Measurements from ENCODE around the gene MARVELD1.
"Not testable (repeated sequence)": the region's sequence is repeated elsewhere in the genome, so short reads cannot be mapped to it uniquely, and the experiment has no call there.

MARVELD1 gene

DNA sequence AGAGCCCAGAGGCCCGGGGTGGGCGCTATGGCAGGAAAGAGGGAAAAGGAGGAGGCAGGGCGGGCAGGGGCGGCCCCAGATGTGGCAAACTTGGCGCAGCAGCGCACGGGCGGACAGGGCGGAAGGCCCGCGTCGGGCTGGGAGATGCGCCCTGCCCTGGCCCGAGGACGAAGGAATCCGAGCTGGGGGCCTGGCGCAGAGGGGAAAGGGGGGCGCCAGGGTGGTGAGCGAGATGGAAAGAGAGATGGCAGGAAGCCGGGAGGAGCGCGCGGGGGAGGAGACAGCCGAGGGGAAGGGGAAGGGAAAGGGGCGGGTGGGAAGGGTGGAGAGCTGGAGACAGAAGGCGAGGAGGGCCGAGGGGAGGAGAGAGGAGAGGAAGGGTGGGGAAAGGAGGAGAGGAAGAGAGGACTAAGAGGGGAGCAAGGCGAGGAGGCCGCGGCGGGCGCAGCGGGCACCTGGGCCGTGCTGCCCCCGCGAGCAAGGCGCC is at the start of gene MARVELD1:
TSS of gene MARVELD1 (plus strand) at position 392 of the 487 bp plus-strand sequence. CDS start 147 bp downstream, outside the sequence.
- peak; percentile 95 for DNase-seq

DNA sequence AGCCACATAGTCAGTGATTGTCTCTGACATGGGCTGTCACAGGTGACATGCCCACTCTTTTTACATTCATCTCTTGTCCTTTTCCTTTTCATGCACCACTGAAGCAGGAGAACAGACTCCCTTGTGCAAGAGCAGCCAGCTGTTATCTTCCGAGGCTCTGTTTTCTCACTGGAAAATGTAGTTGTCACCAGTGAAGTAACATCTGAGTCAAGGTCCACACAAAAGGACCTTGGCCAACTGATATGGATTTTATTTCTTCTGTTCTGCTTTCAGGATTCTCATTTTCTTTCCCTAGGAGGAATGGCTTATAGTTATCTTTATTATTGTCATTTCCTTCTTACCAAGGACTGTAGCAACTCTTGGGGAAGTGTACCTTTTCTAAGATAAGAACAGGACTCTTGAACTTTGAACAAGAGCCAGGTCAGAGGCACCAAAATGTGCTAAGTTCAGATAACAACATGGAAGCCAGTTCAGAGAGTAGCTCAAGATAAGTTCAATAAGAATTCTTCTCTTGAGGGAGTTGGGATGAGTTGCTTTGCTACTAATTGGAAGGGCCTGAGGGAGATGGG is 49.2 kb upstream of the MARVELD1 start:
- no peak for DNase-seq

DNA sequence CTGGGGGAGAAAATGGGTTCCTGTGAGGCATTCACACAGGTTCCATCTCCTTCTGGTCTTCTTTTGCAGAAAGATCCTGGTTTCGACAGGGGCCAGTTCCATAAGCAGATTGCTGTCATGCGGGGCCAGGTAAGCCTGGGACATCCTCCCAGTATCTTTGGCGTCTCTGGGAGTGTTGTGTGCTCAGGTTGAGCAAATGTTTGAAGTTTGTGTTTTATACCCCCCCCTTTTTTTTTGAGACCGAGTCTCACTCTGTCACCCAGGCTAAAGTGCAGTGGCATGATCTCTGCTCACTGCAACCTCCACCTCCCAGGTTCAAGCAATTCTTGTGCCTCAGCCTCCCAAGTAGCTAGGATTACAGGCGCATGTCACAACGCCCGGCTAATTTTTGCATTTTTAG is 46.5 kb upstream of the MARVELD1 start:
- DNase-seq: no peak

DNA sequence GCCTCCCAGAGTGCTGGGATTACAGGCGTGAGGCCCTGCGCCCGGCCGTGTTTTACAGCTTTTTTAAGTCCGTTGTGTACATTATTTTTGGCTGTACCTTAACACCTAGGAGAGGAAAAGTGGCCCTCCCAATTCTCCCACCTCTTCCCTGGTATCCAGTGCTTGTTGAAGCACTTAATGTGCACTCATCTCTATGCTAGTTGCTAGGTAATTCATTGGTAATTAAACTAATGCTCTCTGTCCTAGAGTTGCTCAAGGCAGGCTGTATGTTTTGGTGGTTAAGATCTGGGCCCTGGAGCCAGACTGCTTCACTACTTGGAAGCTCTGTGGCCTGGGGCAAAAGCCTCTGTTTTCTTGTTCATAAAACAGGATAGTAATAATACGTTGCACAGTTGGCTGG is 46.1 kb upstream of the MARVELD1 start:
- no peak for DNase-seq

DNA sequence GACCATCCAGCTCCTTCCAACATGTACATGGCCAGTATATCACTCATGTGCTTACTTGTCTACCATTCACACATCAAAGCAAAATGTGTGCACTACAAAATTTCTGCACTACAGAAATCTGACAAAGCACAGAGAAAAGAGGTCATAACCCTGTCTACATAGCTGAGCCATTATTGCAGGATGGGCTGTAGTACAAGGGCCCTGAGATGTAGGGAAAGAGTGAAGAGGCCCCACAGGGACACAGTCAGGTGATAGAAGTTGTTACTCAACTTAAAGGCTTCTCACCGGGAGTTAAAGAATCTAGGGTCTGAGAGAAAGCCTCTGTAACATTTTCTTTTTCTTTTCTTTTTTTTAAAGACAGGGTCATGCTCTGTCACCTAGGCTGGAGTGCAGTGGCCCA is 44.0 kb upstream of the MARVELD1 start:
- DNase-seq: no peak

DNA sequence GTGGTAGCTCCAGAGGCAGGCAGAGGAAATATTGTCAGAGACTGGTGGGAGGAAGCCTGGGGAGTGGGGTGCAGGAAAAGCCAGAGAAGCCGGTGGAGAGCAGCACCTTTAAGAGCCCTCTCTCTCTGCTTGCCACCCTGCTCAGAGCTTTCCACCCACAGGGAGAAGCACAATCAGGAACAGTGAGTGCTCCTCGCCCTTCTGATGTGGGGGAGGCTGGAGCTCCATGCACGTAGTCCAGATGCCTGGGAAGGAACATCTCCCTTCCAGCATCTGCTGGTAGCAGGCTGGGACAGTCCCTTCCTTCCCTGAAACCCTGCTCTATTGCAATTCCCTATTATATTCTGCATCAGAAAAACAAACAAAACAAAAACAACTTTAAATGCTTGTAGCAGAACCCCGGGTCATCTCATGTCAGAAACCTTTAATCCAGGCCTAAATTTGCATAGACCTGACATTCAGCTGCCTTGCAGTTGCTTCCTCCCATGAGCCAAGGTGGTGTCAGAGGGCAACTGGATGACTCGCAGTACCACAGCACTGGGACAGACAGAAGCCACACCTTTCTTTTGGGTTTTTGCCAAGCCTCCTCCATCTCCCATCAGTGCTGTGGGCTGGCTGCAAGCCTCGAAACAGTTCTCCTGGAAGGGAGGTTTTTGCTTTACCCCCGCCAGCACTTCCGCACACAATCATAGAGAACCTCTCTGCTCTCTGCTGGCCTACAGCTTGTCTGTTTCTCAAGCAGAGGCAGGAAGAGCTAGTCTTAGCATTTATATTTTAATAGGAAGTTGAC is 39.6 kb upstream of the MARVELD1 start:
- DNase-seq: no peak

DNA sequence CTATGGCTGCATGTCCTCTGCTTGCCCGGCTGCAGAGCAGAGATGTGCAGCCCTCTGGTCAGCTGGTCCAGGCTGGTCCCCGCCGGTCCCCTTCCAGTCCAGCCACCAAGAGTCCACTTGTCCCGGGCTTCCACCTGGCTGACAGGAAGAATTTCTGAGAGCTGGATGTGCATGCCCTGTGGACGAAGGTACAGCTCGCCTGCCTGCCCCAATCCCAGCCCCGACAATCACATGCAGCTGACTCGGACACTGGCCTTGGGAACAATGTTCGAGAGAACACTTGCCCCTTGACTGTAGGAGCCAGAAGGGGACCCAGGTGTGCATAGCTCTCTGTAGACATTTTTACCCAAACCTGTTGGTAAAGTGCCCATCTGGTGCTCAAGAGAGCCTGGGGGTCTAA is 38.3 kb upstream of the MARVELD1 start:
- DNase-seq: no peak

DNA sequence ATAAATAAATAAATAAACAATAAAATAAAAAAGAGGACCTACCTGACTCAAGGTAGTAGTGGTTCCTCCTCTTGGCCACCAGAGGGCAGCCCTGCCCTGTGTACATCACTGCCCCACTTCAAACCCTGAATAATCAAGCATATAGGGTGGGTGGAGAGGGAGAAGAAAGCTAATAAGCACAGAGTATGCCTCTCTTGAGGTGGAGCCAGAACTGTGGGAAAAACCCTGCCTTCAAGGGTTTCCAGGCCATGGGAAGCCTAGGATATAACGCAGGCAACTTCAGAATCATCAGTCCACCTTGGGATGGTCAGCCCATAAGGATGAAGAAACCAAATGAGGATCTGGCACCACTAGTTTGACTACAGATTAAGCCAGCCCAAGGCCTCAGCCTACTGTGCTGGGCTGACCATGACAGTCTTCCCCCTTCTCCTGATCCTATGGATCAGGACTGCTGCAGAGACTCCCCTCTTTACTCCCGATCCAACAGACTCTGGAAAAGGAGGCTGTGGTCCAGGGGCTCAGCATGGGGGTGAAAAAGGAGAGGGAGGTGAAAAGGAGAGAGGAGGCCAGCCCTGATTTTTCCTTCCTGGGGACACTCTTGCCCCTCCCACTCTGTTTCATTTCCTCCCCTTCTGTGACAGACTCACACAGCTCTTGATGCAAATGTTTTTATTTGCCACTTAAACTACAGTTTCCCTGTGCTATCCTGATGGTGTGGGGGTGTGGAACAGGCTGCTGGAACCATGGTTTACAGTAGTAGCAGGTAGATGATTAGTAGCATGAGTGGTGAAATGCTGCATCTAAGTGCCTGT is 36.6 kb upstream of the MARVELD1 start:
- no peak for DNase-seq

DNA sequence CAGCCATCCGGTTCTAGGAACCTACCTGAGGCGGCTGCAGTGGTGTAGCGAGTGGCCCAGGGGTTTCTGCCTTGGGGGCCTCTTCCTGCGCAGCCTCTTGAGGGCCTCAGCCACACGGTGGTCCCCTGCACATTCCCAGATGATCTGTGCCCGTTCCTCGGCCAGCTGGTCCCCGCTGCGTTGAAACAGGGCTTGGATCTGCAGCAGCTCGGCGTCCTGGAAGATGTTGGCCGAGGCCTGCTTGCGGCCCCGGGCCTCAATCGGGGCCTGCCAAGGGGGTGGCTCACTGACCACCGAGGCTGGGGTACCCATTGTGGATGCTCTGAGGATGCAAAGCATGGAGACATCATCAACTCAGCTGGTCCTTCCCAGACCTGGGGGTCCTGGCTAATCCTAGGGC is 33.9 kb upstream of the MARVELD1 start:
- no peak for DNase-seq

DNA sequence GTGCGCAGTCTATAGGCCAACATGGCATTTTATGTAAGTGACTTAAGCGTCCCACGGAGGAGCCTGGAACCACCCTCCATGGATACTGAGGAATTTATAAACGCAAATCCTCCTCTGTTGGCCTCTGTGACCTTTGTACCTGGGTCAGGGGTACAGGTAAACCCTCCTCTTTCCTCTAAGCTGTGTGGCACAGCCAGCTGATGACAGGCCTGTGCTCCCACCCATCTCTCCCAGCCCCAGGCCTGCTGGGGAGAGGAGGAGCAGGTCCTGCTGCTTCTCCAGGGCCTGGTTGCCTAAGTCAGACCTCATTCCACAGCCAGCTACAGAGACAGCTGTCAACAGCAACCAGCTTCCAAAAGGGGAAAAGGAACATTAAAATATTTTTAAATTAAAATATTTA is 31.5 kb upstream of the MARVELD1 start:
- no peak for DNase-seq

DNA sequence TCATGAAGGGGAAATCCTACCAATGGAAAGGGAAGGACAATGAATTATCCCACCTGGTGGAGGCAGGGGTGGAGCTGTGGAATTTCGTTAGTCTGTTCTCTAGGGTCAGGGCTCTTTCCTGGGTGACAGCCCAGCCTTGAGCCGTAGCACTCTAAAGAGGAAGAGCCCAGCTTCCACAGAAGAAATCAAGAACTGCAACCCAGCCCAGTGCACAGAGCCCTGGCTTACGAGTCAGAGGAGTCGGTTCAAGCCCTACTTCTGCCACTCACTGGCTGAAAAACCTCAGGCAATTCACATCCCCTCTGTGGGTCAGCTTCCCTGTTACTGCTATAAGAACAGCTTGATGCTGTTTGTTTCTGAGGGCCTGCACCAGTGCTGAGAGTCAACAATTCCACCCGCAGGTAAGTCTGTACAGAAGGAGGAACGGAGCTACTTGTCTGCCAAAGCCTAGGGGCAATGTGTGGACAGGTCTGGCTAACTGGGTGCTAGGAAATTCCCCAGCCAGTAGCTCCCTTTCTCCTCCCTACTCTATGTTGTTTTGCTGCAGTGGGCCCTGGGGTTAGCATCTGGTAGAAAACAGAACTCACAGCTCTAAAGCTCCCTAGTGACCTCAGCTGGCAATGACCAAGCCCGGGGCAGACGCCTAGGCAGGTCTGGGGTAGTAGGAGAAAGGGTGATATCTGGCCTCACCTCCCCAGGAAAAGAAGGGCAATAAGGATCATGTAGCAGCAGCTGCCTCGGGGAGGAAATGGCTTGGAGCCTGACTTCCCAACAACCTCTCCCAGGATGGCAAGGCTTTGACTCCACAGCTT is 29.8 kb upstream of the MARVELD1 start:
- DNase-seq: no peak

DNA sequence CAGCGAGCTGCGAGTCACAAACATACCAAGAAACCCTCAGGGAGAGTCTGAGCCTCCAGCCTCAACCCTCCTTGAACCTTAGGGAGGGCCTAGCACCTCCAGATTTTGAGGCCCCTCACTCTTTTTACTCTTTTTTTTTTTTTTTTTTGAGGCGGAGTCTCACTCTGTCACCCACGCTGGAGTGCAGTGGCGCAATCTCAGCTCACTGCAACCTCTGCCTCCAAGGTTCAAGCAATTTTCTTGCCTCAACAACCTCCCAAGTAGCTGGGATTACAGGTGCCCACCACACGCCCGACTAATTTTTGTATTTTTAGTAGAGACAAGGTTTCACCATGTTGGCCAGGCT is 29.2 kb upstream of the MARVELD1 start:
- not testable (repeated sequence) for DNase-seq

DNA sequence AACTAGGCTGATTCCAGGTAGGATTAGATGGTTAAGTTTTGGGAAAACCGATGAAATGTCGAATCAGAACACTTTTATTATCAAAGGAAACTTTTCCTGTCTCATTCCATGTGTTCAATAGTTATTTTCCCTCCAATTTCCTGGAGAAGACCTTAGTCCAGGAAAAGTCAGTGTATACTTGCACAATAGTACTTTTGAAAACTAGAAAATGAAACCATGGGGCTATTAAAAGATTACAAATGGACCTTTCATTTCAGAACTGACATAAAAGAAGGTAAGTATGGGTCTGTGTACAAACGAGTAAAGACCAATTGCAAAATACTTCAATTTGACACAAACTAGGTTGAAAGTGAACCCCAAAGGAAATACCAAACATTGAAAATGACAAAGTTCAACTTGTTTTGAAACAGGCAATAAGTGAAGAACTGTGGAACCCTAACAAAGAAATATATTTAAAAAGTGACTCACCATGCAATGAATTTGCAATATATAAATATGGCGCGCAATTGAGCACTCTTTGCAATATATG is 28.6 kb upstream of the MARVELD1 start:
- no peak for DNase-seq

DNA sequence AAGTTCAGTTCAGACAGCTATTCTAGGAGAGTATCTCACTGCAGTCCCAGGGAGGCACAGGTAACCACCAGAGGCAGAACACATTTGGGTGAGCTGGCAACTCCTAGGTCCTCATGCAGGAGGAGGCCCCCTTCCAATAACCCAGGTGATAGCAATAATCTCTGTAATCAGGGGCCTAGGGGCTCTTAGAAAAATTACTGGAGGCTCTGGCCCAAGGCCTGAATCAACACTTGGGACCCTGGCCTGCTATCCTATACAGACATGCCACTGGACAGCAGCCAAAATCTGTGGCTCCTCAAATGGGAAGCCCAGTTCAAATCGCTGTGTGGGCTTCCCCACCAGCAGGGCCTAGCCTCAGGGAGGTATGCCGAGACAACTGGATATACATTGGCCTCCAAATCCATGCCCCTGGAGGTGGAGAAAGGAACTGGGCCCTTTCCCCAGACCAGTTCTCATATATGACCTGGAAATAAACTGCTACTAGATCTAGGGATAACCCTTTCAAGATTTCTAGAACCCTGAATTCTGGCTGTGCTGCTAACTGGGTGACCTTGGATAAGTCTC is 28.1 kb upstream of the MARVELD1 start:
- DNase-seq: no peak

DNA sequence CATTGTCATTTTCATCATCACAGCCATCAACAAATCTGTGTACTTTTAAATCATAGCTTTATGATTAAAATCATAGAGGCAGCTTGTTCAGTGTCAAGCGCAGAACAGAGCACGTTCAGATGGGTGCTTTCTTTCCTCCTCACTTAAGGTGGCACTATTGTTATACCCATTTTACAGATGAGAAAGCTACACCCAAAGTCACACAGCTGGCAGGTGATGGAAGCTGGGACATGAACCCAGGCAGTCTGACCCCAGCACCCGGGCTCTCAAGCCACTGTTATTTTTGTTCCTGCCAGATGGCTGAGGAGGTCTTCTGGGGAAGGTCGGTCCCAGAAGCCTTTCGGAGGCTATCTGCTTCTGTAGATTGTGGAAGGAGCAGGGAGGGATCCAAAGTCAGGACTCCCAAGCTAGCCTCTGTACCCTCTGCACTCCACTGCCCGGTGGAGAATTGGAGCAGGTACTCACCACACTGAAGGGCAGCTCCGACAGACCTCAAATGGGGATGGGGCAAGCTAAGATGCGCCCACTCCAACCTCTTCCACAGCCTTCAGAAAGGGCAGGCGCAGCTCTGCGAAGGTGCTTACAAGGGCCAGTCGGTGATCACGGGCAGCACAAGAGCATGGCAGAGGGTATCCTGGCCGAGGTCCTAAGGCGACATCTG is 27.1 kb upstream of the MARVELD1 start:
- DNase-seq: no peak

DNA sequence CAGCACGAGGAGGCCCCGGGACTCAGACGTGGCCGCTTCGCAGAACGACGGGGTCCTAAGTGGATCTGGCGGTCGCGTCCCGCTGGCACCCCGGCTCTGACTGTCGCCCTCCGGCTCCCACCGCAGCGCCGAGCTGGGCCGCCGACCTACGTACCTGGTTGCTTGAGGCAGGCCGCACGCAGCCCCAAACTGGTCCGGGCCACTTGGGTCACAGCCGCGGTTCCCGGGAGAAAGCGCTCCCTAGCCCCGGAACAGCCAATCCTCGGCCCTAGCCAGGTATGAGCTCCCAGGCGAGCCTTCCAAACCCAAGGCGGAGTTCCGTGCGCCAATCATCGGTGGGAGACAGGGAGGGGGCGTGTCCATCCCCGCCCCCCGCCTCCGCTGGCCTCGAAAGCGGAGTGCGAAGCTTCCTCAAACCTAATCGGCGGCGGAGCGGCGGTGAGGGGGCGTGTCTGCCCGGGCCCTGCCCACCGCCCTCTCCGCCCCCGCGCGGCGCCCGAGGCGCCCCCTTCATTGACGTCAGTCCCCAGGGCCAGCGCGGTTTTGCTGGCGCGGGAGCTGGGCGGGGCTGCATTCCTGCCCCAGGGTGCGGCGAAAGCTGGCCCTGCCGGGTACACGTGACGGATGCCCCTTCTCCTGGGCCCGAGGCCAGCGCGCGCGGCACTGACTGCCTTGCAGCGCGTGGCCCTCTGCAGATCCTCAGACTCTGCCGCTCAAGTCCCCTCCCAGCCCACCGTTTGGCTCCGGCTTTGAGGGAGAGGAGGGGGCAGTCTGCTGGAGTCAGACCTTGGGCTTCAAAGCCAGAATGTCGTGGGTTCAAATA is 26.4 kb upstream of the MARVELD1 start, which contains the start of gene AVPI1:
TSS of gene AVPI1 (minus strand) at position 280 of the 823 bp plus-strand sequence. CDS start 7,336 bp downstream, outside the sequence.
- DNase-seq: peak; percentile 97

DNA sequence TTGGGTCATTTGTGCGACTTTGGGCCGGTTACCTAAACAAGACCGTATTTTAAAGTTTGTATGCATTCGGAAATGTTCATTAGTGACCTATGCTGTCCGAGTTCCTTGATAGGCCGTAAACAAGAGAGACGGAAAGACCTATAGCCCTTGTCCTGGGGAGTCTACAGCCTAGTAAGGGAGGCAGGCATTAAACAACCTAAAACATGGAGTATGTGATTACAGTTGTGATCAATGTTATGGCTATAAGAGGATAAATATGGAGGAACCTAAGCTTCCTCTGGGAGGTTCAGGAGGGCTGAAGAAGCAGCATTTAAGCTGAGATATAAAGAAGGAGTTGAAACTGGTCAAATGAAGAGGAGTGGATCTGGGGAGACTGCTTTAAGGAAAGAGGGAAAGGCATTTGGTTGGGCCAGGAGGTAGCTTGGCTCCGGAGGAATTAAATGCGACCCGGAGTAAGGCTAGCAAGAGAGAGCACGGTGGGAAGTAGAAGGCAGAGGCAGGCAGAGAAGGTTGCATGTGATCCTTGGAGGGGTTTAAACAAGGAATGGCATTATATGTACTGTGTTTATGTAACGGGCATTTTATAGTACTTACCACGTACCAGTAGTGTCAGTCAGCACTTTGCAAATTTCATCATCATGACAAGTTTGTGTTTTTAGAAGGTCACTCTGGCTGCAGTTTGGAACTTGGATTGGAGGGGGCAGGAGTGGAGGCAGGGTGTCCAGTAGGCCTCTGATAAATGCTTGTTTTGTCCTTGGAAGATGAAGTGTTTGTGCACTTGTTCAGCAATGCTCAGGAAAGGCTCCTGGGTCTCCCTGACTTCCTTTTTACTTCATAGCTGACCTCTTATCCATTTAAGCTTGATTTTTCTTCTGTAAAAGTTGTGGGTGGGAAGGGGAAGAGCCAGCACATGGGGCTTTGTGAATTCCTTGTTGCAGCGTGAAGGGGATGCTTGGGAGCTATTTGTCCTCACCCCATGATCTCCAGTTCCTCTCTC is 25.4 kb upstream of the MARVELD1 start:
- DNase-seq: no peak

DNA sequence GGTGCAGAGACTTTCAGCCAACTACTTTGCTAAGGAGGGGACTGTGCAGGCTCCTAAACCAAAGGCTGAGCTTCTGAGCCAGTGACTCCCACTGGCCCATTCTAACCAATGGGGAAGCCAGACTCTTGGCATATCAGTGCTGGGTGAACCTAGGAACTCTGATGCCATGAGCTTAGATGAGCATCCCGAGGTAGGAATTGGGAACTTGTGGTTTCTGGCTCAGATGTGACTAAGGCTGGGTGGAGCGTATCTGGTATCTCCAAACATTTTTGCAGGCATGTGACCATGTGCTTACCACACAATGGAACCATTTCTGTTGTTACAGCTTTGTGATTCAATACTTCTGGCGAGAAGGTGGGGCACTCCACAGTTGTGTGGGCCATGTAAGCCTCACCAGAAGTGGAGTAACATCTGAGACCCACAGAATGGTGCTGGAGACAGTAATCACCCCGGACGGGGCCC is 23.9 kb upstream of the MARVELD1 start:
- no peak for DNase-seq

DNA sequence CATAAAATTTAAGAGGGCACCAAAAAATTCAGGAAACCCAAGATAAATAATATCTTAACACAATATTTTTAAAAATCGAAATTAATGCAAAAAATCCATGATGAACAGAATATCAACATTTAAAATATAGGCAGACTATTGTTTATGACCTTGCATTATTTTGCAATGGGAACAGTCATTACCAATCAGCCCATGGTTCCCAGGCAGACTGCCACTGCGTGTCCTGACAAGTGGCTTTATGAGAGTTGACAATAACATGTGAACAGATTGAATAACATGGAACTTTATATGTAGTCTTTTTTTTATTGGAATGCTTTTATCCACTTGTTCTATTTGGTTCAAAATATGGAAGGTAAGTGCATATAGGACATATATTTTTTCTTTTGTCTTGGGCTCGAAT is 23.4 kb upstream of the MARVELD1 start:
- no peak for DNase-seq
